Left forelimb (tissue), 1 donor: ENCODE data around the gene CDHR2.

Experiments used
- DNase-seq: peaks from one replicate; pipeline ENCODE4 v3.0.0-alpha.2; 2018; ENCODE audit warnings: low spot score

CDHR2 gene

DNA sequence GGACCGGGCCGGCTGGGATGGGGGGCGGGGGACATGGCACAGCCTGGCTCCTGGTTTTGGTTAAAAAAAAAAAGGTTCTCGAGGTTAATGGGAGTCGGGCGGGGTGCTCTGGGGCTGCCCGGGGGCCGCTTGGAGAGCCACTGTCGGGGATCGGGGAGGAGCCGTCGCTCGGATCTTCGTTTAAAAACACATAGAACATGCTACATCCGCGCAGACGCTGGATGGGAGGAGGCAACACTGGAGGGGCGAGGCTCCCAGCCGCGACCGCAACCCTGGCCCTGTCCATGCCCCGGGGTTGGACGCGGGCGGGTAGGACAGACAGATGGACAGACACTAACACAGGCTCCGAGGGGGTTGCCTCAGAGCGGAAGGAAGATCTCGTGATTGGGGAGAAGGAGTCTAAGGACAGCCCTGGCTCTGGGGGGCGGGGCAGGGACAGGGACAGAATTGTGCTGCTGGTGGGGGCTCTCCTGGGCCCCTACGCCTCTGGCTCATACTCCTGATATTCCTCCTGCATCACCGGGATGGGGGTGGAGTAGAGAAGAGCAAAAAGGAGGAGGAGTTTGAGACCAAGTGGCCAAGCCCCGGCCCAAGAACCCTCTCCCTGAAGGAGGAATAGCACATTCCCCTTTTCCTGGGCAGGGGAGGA is 71.3 kb downstream of the CDHR2 start:
- DNase-seq: no peak

DNA sequence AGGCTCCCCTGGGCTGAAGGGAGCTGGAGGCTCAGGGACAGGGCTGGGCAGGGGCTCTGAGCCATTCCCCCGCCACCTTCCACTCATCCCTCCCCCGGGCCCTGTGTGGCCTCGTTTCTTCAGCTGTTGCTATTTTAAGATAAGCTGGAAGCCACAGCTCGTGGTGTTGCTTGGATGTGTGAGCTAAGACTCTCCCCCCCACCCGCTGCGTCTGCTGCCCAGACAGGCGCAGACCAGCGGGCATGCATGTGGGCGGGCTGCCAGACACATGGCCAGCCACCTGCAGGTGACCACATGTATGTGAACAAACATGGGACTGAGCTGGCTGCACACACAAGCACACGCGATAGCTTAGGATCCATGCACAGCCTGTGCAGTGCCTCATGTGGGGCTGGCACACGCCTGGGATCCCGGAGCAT is 72.5 kb downstream of the CDHR2 start:
- no peak for DNase-seq

DNA sequence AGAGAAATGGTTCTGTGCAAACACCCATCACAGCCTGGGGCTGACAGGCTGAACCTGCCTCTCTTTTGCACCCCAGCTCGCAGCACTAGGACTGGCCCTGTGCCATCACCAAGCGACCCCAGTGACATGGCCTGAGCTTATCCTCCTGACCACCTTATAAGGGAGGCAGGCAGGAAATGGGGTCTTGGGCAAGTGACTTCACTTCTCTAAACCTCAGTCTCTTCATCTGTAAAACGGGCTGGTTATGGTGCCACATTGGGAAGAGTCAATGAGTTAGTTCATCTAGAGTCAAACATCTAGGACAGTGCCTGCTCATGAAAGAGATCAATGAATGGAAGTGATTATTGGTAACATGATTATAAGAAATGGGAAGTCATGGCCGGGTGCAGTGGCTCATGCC is 75.0 kb downstream of the CDHR2 start:
- DNase-seq: no peak

DNA sequence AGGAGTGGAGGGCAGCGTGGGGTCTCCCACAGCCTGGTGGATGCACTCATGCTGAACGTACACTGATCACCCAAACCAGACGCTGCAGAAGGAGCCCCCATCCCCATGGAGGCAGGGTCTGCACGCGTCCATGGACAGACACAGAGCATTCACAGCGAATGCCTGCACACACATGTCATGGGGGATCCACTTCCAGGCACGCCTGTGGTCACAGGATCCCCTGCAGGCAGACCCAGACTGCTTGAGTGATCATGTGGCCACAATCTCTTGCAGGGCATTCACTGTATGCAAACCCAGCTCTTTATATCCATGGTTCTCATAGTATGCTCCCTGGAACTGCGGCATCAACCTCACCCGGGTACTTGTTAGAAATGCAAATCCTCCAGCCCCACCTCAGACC is 75.8 kb downstream of the CDHR2 start:
- no peak for DNase-seq

DNA sequence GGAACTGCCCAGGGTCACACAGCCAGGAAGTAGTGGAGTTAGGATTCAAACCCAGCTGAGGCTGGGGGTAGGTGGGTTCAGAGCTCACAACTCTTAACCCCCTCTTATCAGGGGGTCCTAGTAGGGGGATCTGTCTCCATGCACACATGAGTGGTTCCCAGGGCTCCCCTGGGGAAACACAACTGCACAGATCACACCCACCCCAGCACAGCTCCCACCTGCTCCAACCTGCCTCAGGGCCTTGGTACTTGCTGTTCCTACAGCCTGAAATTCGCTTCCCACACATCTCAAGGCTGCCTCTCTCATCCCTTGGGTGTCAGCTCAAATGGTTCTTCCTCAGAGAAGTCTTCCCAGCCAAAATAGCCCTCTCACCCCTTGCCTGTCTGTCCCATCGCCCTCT is 76.4 kb downstream of the CDHR2 start:
- DNase-seq: no peak

DNA sequence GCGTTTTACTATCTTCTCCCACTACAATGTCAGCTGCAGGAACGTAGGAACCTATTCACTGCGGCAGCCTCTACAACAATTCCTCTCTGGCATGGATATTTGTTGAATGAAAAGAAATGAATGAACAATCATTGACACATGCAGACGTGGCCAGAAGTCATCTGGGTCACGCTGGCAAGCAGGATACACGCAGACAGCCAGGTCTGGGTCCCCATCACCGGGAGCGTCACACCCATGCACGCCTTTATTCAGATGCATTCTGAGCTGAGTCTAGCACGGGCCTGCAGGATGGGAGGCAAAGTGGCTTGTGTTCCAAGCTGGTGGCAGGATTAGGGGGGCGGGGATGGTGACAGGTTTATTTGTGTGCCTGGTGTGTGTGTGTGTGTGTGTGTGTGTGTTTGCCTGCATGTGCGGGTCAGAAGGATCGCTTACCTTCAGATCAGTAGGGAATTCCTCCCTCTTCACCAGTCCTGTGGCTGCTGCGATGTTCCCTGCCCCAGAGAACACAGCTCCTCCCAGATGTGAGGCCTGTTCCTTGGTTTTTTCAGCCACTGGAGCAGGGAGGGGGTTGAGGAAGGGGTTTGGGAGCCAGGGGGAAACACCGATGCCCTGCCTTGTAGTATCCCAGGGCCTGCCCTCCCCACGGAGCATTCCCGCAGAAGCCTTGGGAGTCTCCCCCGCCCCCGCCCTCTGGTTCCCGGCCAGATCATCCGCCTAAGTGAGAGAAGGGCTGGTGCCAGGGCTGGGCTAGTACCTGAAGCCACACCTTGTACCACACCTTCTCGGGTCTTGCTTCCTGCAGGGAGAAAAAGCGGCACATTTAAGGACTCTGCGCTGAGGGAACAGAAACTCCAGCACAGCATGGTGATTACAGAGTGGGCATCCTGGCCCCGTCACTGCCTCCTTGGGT is 77.1 kb downstream of the CDHR2 start:
- DNase-seq: no peak

DNA sequence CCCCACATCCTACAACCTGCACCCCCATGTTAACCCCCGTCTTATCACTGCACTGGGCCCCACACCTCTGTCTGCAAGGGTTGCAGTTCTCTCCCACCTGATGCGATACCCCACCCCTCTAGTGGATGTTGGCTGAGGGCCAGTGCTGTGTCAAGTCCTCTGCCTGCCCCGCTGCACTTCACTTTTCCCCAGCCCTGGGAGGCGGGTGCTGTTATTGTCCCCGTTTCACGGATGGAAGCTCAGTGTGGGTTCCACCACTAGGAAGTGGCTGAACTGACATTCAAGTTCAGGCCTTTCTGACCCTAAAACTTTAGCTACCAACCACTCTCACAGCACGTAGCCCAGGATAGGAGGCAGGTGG is 77.7 kb downstream of the CDHR2 start:
- no peak for DNase-seq

DNA sequence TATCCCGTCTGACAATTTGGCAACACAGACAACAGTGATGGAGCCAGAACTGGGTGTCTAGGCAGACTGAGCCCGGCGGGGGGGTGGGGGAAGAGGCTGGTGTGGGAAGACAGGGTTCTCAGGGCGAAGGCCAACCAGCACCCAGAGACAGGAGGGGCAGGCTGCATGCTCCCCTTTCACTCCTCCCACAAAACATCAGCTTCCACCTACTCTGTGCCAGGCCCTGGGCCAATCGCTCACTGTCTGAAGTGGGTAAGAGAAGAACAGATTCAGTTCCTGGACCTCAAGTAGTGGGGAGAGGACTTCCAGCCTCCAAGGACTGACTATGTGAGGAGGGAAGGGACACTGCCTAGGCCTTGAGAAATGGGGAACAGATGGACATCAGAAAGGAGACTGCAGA is 78.4 kb downstream of the CDHR2 start:
- DNase-seq: no peak

DNA sequence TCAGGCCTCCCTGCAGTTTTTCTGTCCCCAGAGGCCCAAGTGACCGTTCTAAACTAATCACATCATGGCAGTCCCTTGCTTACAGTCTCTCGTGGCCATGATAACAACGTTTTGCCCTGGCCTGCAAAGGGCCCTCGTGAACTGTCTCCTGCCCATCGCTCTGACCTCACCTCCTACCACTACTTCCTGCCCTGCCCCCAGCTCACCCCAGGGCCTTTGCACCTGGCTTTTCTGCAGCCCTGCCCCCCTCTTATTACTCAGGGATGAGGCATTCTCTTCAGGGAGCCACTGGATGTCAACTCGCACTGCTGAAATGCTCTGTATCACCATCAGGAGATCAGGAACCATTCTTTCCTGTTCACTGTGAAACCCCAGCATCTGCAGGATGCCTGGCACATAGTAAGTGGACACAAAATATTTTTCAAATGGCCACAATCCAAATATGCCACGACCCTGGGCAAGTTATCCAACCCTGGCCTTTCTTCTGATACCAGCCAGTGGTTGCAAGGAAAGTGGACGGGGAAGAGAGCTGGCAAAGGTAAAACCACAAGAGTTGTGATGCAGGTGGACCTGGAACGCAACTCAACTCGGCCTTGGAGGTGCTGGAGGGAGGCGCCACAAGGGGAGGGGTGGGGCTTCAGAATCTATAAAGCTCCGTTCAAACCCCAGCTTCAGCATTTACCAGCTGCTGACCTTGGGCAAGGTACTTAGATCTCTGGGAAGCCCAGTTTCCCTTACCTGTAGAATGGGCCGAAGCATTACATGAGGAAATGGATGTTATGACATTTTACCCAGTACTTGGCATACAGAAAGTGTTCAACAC is 79.5 kb downstream of the CDHR2 start:
- DNase-seq: no peak

DNA sequence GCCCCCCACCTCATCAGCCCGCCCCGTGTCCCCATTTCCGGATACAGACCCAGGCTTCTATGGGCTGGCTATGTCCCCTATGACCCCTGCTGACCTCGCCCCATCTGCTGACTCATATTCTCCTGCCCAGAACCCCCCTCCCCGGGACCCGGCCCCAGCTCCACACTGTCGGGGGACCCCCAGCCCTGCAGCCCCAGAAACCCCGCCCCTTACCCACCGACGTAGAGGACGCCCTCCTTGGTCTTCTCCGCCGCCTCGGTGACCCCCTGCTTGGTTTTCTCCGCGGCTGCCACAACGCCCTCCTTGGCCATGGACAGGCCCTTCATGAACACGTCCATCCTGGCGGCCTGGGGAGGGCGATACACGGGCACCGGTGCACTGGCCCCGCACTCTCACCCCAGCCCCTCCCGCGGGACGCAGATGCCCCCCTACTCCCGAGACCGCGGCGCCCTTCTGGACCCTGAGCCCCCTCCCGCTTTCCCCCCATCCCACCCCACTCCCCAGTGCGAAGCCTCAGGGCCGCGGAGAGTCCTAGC is 80.2 kb downstream of the CDHR2 start:
- no peak for DNase-seq

DNA sequence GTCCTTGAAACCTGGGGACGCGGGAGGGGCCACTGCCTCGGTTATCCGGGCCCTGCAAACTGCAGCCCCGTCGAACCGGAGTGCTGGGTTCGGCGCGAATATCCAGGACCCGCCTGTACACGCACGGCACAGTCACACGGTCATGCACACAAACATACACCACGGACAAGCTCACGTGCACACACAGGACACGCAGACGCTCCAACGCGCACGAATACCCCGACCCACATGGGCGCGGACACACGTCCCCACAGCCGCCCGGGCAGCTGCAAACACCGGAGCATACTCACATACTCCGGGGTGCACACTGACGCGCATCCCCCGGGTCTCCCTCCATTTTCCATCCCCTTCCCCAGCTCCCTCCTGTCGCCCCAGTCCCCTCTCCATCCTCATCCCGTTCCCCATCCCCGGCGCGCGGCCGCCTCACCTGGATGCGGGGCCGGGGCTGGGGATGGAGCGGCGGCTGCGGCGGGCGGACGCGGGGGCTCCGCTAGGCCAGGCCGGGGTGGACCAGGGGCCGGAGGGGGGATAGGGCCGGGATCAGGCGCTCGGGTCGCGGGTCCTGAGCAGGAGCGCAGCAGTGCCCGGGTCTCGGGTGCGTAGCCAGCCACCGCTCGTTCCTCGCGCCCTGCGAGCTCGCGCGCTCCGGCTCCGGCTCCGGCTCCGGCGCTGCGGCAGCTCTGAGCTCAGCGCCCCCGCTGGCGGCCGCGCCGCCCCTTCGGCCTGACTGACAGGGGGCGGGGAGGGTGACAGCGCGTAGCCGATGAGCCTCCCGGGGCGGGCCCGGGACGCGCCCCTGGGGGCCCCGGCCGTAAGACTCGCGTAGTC is 80.9 kb downstream of the CDHR2 start, which contains the start of the genes EIF4E1B and SNCB:
Gene EIF4E1B, plus strand, starts transcription at position 823 of the 828 bp plus-strand sequence. CDS start 12,113 bp downstream, outside the sequence.
Gene SNCB, minus strand, starts transcription at position 682 of the 828 bp plus-strand sequence. CDS start 880 bp downstream, outside the sequence.
- DNase-seq: no peak

DNA sequence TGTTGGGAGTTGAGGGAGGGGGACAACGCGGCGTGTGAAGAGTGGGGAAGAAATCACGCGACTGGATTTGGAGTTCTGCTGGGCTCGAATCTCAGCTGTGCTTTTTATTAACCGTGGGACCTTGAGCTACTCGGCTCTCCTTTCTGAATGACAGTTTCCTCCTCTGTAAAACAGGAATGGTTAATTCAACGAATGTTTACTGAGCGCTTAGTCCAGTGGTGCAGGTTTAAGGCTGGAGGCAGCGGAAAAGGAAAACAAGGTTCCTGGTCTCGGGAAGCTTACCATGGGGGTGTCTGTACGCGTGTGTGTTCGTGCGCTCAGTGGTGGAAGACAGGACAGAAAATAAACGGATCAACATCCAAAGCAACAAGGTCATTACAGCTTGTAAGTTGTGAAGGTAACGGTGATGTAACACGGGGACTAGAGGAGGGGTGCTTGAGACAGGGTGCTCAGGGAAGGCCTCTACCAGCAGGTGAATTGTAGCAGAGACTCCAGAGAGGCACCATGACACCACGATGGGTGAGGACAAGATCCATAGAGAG is 81.6 kb downstream of the CDHR2 start:
- DNase-seq: no peak

DNA sequence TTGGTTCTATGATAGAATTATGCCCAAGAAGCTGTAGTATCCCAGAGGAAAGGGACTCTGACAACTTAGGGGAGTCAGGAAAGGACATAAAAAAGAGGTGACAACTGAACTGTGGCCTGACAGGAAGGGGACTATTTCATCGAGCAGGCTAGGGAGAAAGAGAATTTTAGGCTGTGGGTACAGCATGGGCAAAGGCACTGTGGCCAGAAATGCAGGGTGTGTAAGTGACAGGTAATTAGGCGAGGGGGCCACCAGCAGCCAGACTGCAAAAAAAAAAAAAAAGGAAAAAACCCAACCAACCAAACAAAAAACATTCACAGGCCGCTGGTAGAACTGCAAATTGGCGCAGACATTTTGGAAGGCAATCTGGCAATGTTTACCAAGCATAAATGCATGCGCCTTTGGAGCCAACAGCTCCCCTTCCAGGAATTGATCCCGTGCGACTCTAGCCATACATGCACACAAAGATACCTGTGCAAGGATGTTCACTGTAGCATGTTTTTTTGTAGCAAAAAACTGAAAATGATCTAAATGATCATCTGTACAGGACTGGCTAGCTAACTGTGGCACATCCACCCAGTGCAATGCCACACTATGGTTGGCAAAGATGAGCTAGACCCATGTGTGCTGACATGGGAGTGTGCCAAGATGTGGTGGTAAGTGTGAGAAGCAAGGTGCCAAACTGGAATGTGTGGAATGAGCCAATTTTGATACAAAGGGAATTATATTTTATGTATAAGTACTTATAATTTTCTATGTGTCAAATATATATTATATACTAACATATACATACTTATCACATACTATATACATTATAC is 82.5 kb downstream of the CDHR2 start:
- DNase-seq: no peak

DNA sequence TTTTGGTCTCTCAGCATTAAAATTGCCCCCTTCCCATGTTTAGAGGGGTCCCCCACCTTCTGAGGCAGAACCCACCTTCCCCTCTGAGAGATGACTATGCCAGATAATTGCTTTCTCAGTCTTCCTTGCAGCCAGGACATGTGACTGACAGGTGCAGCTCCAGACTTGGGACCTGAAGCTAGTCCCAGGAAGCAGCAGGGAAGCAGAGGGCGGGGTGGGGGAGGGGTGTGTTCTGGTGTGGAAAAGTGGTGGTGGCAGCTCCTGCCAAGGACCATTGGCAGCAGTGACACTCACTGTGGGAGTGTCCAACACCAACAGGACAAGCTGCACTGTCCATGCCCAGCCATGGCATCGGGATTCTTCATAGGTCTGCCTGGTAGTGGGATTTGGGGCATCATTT is 83.6 kb downstream of the CDHR2 start:
- DNase-seq: no peak

DNA sequence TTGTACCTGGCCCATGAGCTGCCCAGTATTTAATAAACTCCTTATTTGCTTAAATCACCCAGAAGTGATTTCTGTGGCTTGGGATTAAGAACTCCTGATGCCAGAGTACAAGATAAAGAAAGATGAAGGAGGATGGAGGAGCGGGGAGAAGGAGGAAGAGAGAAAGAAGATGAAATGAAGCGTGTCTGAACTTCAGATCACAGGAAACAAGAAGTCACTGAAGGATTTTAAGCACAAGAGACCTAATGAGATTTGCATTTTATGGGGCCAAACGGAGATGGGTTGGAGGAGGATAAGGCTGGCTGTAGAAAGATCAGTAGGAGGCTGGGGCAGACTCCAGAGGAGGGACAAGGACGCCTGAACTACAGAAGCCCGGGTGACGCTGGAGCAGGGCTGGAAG is 84.5 kb downstream of the CDHR2 start:
- DNase-seq: no peak

DNA sequence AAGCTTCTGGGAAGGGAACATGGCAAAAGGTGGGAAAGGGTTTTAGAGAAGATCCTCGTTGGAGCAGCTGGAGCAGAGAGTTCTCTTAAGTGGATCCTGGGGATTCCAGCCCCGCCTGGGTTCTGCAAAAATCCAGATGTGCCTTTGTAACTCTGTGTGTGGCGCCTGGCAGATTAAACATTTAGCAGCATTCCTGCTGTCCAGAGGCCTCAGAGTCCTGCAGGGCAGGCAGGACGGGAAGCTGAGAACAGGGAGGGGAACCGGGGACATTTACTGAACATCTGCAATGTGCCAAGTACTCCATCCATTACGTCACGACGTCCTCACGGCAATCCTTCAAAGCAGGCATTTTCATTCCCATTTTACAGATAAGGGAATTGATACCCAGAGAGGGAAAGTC is 87.3 kb downstream of the CDHR2 start:
- DNase-seq: no peak

DNA sequence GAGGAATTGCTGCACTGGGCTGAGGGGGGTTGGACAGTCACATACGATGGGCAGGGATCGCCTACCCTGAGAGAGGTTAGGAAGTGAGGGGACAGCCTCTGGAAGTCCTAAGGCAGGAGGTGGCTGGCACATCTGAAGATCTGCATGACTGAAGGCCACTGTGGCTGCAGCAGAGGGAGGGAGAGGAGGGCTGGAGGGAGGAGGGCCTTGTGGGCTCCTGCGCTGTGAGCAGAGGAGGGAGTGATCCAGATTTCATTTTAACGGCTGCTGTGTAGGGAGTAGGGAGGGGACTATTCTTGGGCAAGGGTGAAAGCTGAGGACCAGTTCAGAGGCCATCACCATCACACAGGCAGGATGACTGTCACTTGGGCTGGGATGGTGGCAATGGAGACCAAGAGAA is 88.4 kb downstream of the CDHR2 start:
- no peak for DNase-seq

DNA sequence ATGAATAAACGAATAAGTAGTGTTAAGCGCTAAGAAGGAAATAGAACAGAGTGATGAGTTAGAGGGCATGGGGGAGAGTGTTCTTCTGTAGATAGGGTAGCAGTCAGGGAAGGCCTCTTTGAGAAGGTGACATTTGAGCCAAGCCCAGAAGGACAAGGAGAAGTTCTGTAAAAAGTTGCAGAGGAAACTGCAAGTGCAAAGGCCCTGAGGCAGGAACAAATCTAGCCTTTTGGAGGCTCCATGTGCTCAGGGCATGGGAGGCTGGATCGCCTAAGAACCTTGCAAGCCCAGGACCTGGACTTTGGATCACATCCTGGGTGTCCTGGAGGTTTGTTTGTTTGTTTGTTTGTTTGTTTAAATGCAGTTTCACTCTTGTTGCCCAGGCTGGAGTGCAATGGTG is 89.3 kb downstream of the CDHR2 start:
- DNase-seq: no peak

DNA sequence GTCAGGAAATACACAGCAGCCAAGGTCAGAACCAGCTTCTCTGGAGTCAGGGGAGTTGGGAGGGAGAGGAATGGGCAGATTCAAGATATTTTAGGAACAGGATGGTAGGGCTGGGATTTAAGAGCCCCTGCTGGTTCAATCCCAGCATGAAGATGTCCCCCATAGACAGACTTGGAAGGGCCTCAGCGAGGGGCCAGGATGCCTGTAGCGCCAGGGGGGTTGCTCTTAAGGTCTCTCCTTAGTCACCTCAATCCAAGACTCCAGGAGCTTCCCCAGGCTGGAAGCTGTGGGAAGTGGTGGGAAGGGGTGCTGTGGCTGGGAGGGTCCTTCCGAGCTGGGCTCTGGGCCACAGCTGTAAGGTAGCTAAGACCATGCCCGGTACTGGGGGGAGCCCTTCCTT is 90.1 kb downstream of the CDHR2 start:
- DNase-seq: no peak

DNA sequence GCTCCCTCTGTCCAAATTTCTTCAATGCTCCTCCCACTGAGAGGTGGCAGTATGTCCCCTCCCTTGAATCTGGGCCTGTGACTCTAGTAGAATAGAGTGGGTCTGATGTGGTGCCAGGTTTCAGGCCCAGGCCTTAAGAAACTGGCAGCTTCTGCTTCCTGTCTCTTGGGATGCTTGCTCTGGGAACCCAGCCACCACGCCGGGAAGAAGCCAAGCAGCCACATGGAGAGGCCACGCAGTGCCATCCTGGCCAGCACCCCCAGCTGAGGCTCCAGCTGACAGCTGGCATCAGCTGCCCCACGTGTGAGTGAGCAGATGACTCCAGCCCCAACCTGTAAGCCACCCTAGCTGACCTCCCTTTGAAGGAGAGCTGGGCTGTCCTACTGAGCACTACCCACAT is 90.8 kb downstream of the CDHR2 start:
- no peak for DNase-seq
